GM12865 (cell line): Measurements from ENCODE around the gene ZFHX2.
"Not testable (repeated sequence)": the region's sequence is repeated elsewhere in the genome, so short reads cannot be mapped to it uniquely, and the experiment has no call there.

Source experiments
- DNase-seq: peaks from one replicate; pipeline ENCODE4 v3.0.0; 2010; ENCODE audit warnings: low read depth
- H3K4me3 ChIP-seq: 2 replicates; pipeline ENCODE4 v1.5.1; 2011; ENCODE audit warnings: mild to moderate bottlenecking, low read depth, low read length, control low read depth
- CTCF ChIP-seq: IDR thresholded peaks from 2 replicates; pipeline ENCODE4 v1.5.1; 2011; ENCODE audit warnings: low read length, control low read depth, low read depth, inconsistent platforms; ENCODE audit not compliant: insufficient read depth; ENCODE audit errors: missing control alignments

ZFHX2 gene

GRCh38 chr14:23542261-23542660 is 9.3 kb downstream of the ZFHX2 start:
- no peak for TF ChIP-seq CTCF
- no peak overlapping the region for H3K4me3 ChIP-seq

DNA sequence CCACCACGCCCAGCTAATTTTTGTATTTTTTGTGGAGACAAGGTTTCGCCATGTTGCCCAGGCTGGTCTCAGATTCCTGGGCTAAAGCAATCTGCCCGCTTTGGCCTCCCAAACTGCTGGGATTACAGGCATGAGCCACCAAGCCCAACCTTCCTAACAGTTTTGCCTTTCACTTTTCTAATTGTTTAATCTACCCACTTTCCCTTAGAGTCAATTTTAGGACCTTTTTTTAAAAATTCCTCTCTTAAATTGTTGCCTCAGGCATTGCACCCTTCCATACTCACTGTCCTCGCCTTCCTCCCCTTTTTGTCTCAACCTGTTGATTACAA is 11.5 kb downstream of the ZFHX2 start:
- no peak overlapping the region for H3K4me3 ChIP-seq
- TF ChIP-seq CTCF, result no peak
- DNase-seq, result no peak

More at GRCh38 chr14:23542261-23542660, 9.3 kb downstream of the ZFHX2 start:
- DNase-seq, result no peak

DNA sequence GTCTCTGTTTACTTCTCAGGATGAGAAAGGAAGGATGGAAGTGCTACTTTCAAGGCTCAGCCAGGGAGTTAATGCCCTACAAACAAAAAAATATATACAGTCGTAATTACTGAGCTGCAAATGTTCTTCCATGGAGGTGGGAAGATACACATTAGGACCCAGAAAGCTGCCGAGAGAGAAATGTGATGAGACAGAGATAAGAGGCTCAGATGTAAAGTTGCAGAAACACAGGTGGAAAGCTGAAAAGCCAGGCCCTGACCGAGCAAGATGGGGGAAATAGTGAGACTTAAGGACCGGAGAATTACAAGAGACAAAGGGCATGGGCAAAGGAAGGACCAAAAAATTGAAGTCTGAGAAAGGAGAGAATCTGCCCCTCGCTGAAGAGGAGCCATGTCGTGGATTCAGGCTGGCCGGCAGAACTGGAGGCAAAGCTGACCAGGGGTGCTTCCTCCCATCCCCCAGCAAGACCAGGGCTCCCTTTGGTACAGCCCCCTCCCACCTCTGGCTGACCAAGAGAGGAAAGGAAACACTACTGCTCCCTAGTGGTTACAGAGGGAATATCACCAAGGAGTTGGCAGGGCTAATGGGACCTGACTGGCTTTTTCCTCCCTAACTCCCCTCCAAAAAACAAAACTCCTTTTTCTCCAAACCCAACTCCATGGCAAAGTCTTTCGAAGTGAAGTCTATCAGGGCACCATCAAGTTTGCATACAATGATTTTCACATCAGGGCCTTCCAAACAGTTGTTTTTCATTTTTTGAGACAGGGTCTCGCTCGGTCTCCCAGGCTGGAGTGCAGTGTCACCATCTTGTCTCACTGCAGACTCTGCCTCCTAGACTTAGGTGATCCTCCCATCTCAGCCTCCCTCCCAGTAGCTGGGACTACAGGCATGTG is 12.1 kb downstream of the ZFHX2 start:
- peak; percentile 76 for TF ChIP-seq CTCF
- peak; percentile 49 for DNase-seq
- no peak overlapping the region for H3K4me3 ChIP-seq

DNA sequence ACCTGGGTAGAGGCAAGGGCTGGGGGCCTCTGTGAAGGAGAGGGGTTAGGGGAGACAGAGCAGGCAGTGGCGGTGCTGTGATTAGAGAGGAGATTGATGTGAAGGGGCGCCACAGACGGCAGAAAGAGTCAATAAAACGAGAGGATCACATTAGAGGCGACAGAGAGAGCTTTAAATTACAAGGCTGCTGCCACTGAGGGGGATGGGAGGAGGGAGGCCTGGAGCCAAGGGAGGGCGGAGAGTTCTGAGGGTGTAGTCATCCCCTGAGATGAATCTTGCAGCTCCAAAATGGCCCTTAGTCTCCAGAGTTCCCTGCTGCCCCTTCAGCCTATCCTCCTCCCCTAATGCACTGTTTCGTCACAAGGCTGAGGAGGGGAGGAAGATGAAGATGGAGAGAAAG is 12.8 kb downstream of the ZFHX2 start:
- no peak overlapping the region for H3K4me3 ChIP-seq

GRCh38 chr14:23538050-23538718 is 13.4 kb downstream of the ZFHX2 start:
- no peak for TF ChIP-seq CTCF
- DNase-seq, result no peak
- H3K4me3 ChIP-seq, result no peak overlapping the region

More for the DNA sequence above, 12.8 kb downstream of the ZFHX2 start:
- no peak for TF ChIP-seq CTCF
- no peak for DNase-seq

GRCh38 chr14:23537351-23538049 is 14.1 kb downstream of the ZFHX2 start:
- no peak overlapping the region for H3K4me3 ChIP-seq
- TF ChIP-seq CTCF, result no peak
- DNase-seq, result no peak

DNA sequence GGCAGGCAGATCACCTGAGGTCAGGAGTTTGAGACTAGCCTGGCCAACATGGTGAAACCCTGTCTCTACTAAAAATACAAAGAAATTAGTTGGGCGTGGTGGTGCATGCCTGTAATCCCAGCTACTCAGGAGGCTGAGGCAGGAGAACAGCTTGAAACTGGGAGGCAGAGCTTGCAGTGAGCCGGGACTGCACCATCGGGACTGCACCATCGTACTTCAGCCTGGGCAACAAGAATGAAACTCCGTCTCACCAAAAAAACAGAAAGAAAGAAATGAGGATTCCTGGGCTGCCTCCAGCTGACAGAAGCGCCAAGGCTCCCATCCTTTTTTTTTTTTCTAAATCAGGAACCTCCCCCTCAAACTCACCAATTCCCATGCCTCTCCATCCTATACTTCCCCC is 14.7 kb downstream of the ZFHX2 start:
- not testable (repeated sequence) for DNase-seq, H3K4me3 ChIP-seq
